Mesodermal cell (in vitro differentiated cells): Measurements from ENCODE around the gene SNAPC5.

Experiments used
- H3K27ac ChIP-seq: 2 replicates; pipeline ENCODE4 v1.7.0; 2013; ENCODE audit warnings: mild to moderate bottlenecking, low read depth, low read length, moderate library complexity; ENCODE audit not compliant: severe bottlenecking
- H3K36me3 ChIP-seq: 2 replicates; pipeline ENCODE4 v1.7.1; 2013; ENCODE audit warnings: mild to moderate bottlenecking, low read length, moderate library complexity; ENCODE audit not compliant: control insufficient read depth, insufficient read depth
- H3K4me1 ChIP-seq: one replicate; pipeline ENCODE4 v1.7.1; 2013; ENCODE audit warnings: mild to moderate bottlenecking, low read length; ENCODE audit not compliant: insufficient read depth, control insufficient read depth, poor library complexity, severe bottlenecking
- H3K4me3 ChIP-seq: 2 replicates; pipeline ENCODE4 v1.7.0; 2013; ENCODE audit warnings: low read length, control low read depth, mild to moderate bottlenecking; ENCODE audit not compliant: insufficient read depth, poor library complexity, severe bottlenecking; ENCODE audit errors: extremely low read depth
- H3K9me3 ChIP-seq: 2 replicates; pipeline ENCODE4 v1.7.1; 2013; ENCODE audit warnings: mild to moderate bottlenecking, low read length, moderate library complexity; ENCODE audit not compliant: control insufficient read depth
- WGBS, 2 experiments: methylation state at CpG; one replicate each; pipeline ENCODE4 v1.1.5; 2013; ENCODE audit warnings: missing lambda C conversion rate in 2 of 2; ENCODE audit not compliant: insufficient coverage in 2 of 2; 5-methylcytosine and 5-hydroxymethylcytosine counted together

Gene SNAPC5

DNA sequence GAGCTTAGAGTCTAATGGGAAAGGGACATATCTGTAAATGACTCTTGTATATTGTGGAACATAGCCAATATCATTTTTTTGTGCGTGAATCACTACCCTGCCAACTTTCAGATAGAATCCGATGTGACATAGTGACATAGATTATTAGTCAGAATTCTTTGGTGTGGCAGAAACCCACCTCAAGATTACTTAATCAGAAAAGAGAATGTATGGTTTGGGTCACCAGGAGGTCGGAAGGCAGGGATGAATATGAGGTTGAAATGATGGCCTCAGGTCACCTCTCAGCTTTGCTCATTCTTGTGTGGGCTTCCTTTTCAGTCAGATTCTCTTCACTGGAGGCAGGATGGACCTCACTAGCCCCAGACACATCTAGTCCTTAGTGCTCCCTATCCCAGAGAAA, 41.4 kb downstream of the SNAPC5 start:
- H3K36me3 ChIP-seq = peaks cover 47% of the 10 kb centered on the region
- no peaks in the 10 kb centered on the region for H3K9me3 ChIP-seq
- H3K27ac ChIP-seq = no peak overlapping the region
- no peak overlapping the region for H3K4me3 ChIP-seq
- H3K4me1 ChIP-seq = peaks cover 18% of the 10 kb centered on the region
- WGBS, 2 experiments = no CpG with 5 or more reads among the region's 3 CpGs

- Histone ChIP-seq H3K36me3 (peaks cover 45% of the 10 kb centered on the region), H3K9me3 (peaks cover 4% of the 10 kb centered on the region)
- 89% methylated on average over 1 of the region's 2 CpGs; no CpG with 5 or more reads in 1 of the 2 experiments for WGBS, 2 experiments
These were observed 43.4 kb downstream of the SNAPC5 start for GRCh38 chr15:66454143-66454542.

GRCh38 chr15:66452971-66453580, 44.5 kb downstream of the SNAPC5 start:
- WGBS, 2 experiments = no CpG with 5 or more reads among the region's 1 CpG
- no peak overlapping the region for H3K4me3 ChIP-seq
- peaks cover 53% of the 10 kb centered on the region for H3K36me3 ChIP-seq

More at GRCh38 chr15:66454143-66454542, 43.4 kb downstream of the SNAPC5 start:
- no peak overlapping the region for H3K27ac ChIP-seq
- H3K4me3 ChIP-seq = no peak overlapping the region
- H3K4me1 ChIP-seq = no peaks in the 10 kb centered on the region

DNA sequence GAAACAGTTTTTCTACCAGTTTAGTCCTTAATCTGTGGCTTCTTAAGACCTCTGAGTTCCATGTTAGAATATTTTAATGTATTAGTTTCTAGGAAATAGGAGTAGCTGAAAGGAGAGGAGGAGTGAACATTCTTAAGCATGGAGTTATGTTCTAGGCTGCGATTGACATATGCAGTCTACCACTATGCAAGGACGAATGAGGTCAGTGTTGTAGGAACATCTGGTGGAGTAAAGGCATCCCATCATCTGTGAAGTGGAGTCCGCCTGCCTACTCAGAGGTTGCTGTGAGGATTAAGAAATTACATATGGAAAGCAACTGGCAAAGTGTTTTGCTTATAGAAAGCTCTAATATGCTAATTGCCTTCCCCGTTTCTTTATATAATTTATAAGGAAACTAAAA, 45.1 kb downstream of the SNAPC5 start:
- H3K36me3 ChIP-seq = peaks cover 57% of the 10 kb centered on the region
- H3K9me3 ChIP-seq = peaks cover 6% of the 10 kb centered on the region
- no peak overlapping the region for H3K4me3 ChIP-seq
- 83 to 96% methylated on average over 1 to 2 of the region's 4 CpGs for WGBS, 2 experiments
- no peak overlapping the region for H3K27ac ChIP-seq
- no peaks in the 10 kb centered on the region for H3K4me1 ChIP-seq

More at GRCh38 chr15:66452971-66453580, 44.5 kb downstream of the SNAPC5 start:
- no peaks in the 10 kb centered on the region for H3K4me1 ChIP-seq
- peaks cover 6% of the 10 kb centered on the region for H3K9me3 ChIP-seq
- no peak overlapping the region for H3K27ac ChIP-seq
